Gastrocnemius medialis (tissue), 4 donors: ENCODE results near the gene HSPB9. TPM values are rescaled to one million over a fixed set of nuclear protein-coding genes. Genes with fewer than 3 reads are reported as not detected.

Experiments
- ATAC-seq, 2 donors: fragments of 150-250 bp; one replicate each; pipeline ENCODE4 v1.9.1; 2016
- DNase-seq, 2 donors: peaks; one replicate each; pipeline ENCODE4 v3.0.0-alpha.2; 2019
- H3K27ac ChIP-seq, 4 donors: fragments of 200-600 bp; sonication (generic); 1 replicate in 1 of 4; 2 replicates in 3 of 4; pipeline ENCODE4 v1.5.1; 2016 to 2018; ENCODE audit warnings: mild to moderate bottlenecking in 2 of 4, moderate library complexity in 1 of 4
- H3K27me3 ChIP-seq, 3 donors: fragments of 200-600 bp; sonication (generic) in 2 of 3; 1 replicate in 1 of 3; 2 replicates in 2 of 3; pipeline versions ENCODE4 v1.5.1 to v1.6.0; 2016 to 2019; ENCODE audit warnings: mild to moderate bottlenecking in 1 of 3, moderate library complexity in 1 of 3
- H3K36me3 ChIP-seq, 2 donors: fragments of 200-600 bp; sonication (generic) in 1 of 2; one replicate each; pipeline ENCODE4 v1.5.1; 2017 to 2018
- H3K4me1 ChIP-seq, 2 donors: fragments of 200-600 bp; sonication (generic) in 1 of 2; one replicate each; pipeline ENCODE4 v1.5.1; 2016 to 2017; ENCODE audit warnings: mild to moderate bottlenecking in 2 of 2
- H3K4me3 ChIP-seq, 4 donors: fragments of 200-600 bp; sonication (generic) in 3 of 4; 1 replicate in 1 of 4; 2 replicates in 3 of 4; pipeline ENCODE4 v1.5.1; 2016 to 2019; ENCODE audit warnings: mild to moderate bottlenecking in 2 of 4
- H3K9me3 ChIP-seq, 3 donors: fragments of 200-600 bp; sonication (generic) in 2 of 3; 1 replicate in 1 of 3; 2 replicates in 2 of 3; pipeline ENCODE4 v1.5.1; 2016 to 2019
- CTCF ChIP-seq, 5 experiments: fragments of 450-650 bp in 3 of 5; fragments of 200-600 bp in 2 of 5; sonication (generic) in 2 of 5; IDR thresholded peaks in 4 of 5; conservative IDR thresholded peaks in 1 of 5; 1 replicate in 4 of 5; 2 replicates in 1 of 5; pipeline ENCODE4 v1.5.1; 2016 to 2019; ENCODE audit warnings: antibody characterized with exemption in 5 of 5, mild to moderate bottlenecking in 3 of 5, moderate library complexity in 3 of 5
- POLR2A ChIP-seq, 2 donors: fragments of 450-650 bp; IDR thresholded peaks; one replicate each; pipeline ENCODE4 v1.6.1; 2017; ENCODE audit warnings: antibody characterized with exemption in 2 of 2, mild to moderate bottlenecking in 2 of 2, moderate library complexity in 2 of 2
- in situ Hi-C, 4 donors: fragments of 200-750 bp; cut with MboI; loops; one replicate each; pipeline versions ENCODE4 v1.15.0 to v1.8.0; 2017; ENCODE audit warnings: low sequenced_read_pairs in 4 of 4
- intact Hi-C: fragments of 100-400 bp; cut with DNase I; formaldehyde crosslinking; loops from one replicate; pipeline ENCODE4 v1.15.1; 2023; ENCODE audit warnings: low total_unique reads
- total RNA-seq, 4 donors: library from RNA; depleted of rRNA; stranded (reverse); fragments of >200 nt; gene quantifications; one replicate each; pipeline versions ENCODE4 v1.1.0 to v1.2.3, GENCODE V29; 2016

The HSPB9 gene
- not detected for total RNA-seq

- TF ChIP-seq POLR2A (IDR thresholded peaks at IDR 0.05) (no peak), CTCF (IDR thresholded peaks at IDR 0.05 in 4 of 5, conservative IDR thresholded peaks at IDR 0.05 in 1 of 5) (no peak)
- Histone ChIP-seq H3K36me3 (peaks cover 0 to 30% of the 10 kb centered on the region in 2 donors), H3K4me1 (peaks cover 13 to 24% of the 10 kb centered on the region in 2 donors), H3K4me3 (peak within 1 kb of the TSS in 3 of 4 donors; percentile 28 to 95 (median 80)), H3K27me3 (no peaks in the 10 kb centered on the region), H3K9me3 (no peaks in the 10 kb centered on the region), H3K27ac (peak within 1 kb of the TSS; percentile 73 to 83 (median 76))
- in situ Hi-C loops (no loop called here), intact Hi-C loops (loop anchor here (5.0 kb wide), 1 partner anchor 60 kb away; the partner anchor contains the start of gene KCNH4)
- no peak for ATAC-seq
- no peak for DNase-seq
These were observed at the start of gene HSPB9 for GRCh38 chr17:42122371-42123303. Gene HSPB9, plus strand, starts transcription at chr17:42122804. Its CDS starts 47 bp downstream, at chr17:42122851.

- ATAC-seq, result no peak
These were observed 46.8 kb upstream of the HSPB9 start for GRCh38 chr17:42075789-42076188.

GRCh38 chr17:42076797-42077559 lies 45.6 kb upstream of the HSPB9 start:
- Histone ChIP-seq H3K36me3 (no peaks in the 10 kb centered on the region), H3K27me3 (no peaks in the 10 kb centered on the region), H3K4me1 (peaks cover 20 to 23% of the 10 kb centered on the region in 2 donors), H3K9me3 (no peaks in the 10 kb centered on the region), H3K27ac (peak overlapping the region; percentile 59 to 84 (median 66)), H3K4me3 (no peak overlapping the region)
- in situ Hi-C loops, result no loop called here
- peak; percentile 69 to 86 for ATAC-seq
- intact Hi-C loops, result no loop called here
- DNase-seq, result no peak
- no peak for TF ChIP-seq POLR2A (IDR thresholded peaks at IDR 0.05)
- no peak for TF ChIP-seq CTCF (IDR thresholded peaks at IDR 0.05 in 4 of 5, conservative IDR thresholded peaks at IDR 0.05 in 1 of 5)

More at GRCh38 chr17:42075789-42076188, 46.8 kb upstream of the HSPB9 start:
- no peak for DNase-seq
- no peak overlapping the region for H3K4me3 ChIP-seq
- H3K9me3 ChIP-seq, result no peaks in the 10 kb centered on the region
- intact Hi-C loops (no loop called here), in situ Hi-C loops (no loop called here)
- H3K27ac ChIP-seq, result peak overlapping the region in 1 of 4 donors; percentile 84
- H3K27me3 ChIP-seq, result no peaks in the 10 kb centered on the region
- H3K4me1 ChIP-seq, result peaks cover 20 to 23% of the 10 kb centered on the region in 2 donors
- H3K36me3 ChIP-seq, result no peaks in the 10 kb centered on the region
- TF ChIP-seq CTCF (IDR thresholded peaks at IDR 0.05 in 4 of 5, conservative IDR thresholded peaks at IDR 0.05 in 1 of 5) (no peak), POLR2A (IDR thresholded peaks at IDR 0.05) (no peak)

GRCh38 chr17:42077755-42078154 lies 44.8 kb upstream of the HSPB9 start:
- no peaks in the 10 kb centered on the region for H3K9me3 ChIP-seq
- H3K36me3 ChIP-seq, result no peaks in the 10 kb centered on the region
- H3K27ac ChIP-seq, result peak overlapping the region; percentile 59 to 84 (median 66)
- no peak overlapping the region for H3K4me3 ChIP-seq
- H3K4me1 ChIP-seq, result peaks cover 17 to 18% of the 10 kb centered on the region in 2 donors
- in situ Hi-C loops, result no loop called here
- DNase-seq, result peak in 1 of 2 donors; percentile 37
- intact Hi-C loops, result no loop called here
- ATAC-seq, result peak in 1 of 2 donors; percentile 40
- TF ChIP-seq CTCF (IDR thresholded peaks at IDR 0.05 in 4 of 5, conservative IDR thresholded peaks at IDR 0.05 in 1 of 5), result no peak
- TF ChIP-seq POLR2A (IDR thresholded peaks at IDR 0.05), result no peak
- no peaks in the 10 kb centered on the region for H3K27me3 ChIP-seq
